ENCODE results near the gene LYPD8. TPM values are rescaled to one million over a fixed set of nuclear protein-coding genes. Genes with fewer than 3 reads are reported as not detected.

The LYPD8 gene
- total and polyA plus RNA-seq, 2 experiments from 2014 or later, result not detected

- no peak for TF ChIP-seq CREB1 (CRISPR knock-in tag; IDR thresholded peaks at IDR 0.05; ENCODE audit: low read depth)
- no peak for TF ChIP-seq REST (IDR thresholded peaks at IDR 0.05; ENCODE audit: unreplicated experiment)
- TF ChIP-seq STAT1 (IDR thresholded peaks at IDR 0.05; ENCODE audit: unreplicated experiment), result no peak
- no peak for TF ChIP-seq POLR2AphosphoS5 (IDR thresholded peaks at IDR 0.05; ENCODE audit: low read depth)
- TF ChIP-seq ZNF331 (CRISPR knock-in tag; IDR thresholded peaks at IDR 0.05; ENCODE audit: low read depth), result no peak
- TF ChIP-seq JUNB (IDR thresholded peaks at IDR 0.05; ENCODE audit: unreplicated experiment), result no peak
- TF ChIP-seq ZNF114 (CRISPR knock-in tag; IDR thresholded peaks at IDR 0.05), result no peak
- TF ChIP-seq NANOG (IDR thresholded peaks at IDR 0.05; ENCODE audit: borderline replicate concordance), result no peak
- TF ChIP-seq ZNF462 (CRISPR knock-in tag; IDR thresholded peaks at IDR 0.05), result no peak
- no peak for TF ChIP-seq EZH2 (IDR thresholded peaks at IDR 0.05; ENCODE audit: low read depth, unreplicated experiment)
- no peak for TF ChIP-seq CTCF (conservative IDR thresholded peaks at IDR 0.05; ENCODE audit: low read depth in 2 of 2)
- TF ChIP-seq, protein P1, sequence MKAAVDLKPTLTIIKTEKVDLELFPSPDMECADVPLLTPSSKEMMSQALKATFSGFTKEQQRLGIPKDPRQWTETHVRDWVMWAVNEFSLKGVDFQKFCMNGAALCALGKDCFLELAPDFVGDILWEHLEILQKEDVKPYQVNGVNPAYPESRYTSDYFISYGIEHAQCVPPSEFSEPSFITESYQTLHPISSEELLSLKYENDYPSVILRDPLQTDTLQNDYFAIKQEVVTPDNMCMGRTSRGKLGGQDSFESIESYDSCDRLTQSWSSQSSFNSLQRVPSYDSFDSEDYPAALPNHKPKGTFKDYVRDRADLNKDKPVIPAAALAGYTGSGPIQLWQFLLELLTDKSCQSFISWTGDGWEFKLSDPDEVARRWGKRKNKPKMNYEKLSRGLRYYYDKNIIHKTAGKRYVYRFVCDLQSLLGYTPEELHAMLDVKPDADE (IDR thresholded peaks at IDR 0.05), result no peak
- TF ChIP-seq EZH2phosphoT487 (IDR thresholded peaks at IDR 0.05; ENCODE audit: unreplicated experiment), result no peak
- H3K4me3 ChIP-seq, result no peak overlapping the region
- peaks cover 38% of the 10 kb centered on the region for H3K36me3 Mint-ChIP-seq (ENCODE audit: low read depth)
- peaks cover 12% of the 10 kb centered on the region for H3K36me3 ChIP-seq (ENCODE audit: insufficient read depth)
- H3K4me3 Mint-ChIP-seq, result no peak overlapping the region
- no peaks in the 10 kb centered on the region for H3K27me3 Mint-ChIP-seq (ENCODE audit: insufficient read depth, low read depth, poor library complexity)
- H3K27ac ChIP-seq (ENCODE audit: low read depth), result no peak overlapping the region
- DNase-seq (ENCODE audit: low spot score) (no peak), ATAC-seq (no peak)
- no peaks in the 10 kb centered on the region for H3K9me2 ChIP-seq (ENCODE audit: insufficient read depth)
- H2AFZ ChIP-seq, result no peak overlapping the region
- no peak overlapping the region for H3K4me2 ChIP-seq
- no peaks in the 10 kb centered on the region for H3F3A ChIP-seq (replicated peaks; ENCODE audit: low read depth)
- no peaks in the 10 kb centered on the region for H3K4me1 ChIP-seq (ENCODE audit: insufficient read depth)
- no peaks in the 10 kb centered on the region for H3K27me3 ChIP-seq (ENCODE audit: insufficient read depth)
- no peaks in the 10 kb centered on the region for H3K79me2 ChIP-seq (replicated peaks; ENCODE audit: insufficient read depth)
- no peaks in the 10 kb centered on the region for H3K4me1 Mint-ChIP-seq
- H4K20me1 ChIP-seq (replicated peaks; ENCODE audit: insufficient read depth), result no peaks in the 10 kb centered on the region
- H3K9me3 Mint-ChIP-seq, result peaks cover 90% of the 10 kb centered on the region
- H3K27ac Mint-ChIP-seq, result no peak overlapping the region
Measured at GRCh38 chr1:248696261-248696660, 59.3 kb downstream of the LYPD8 start.
